H1 (cell line): ENCODE data around the gene CLTCL1. TPM values are rescaled to one million over a fixed set of nuclear protein-coding genes. Genes with fewer than 3 reads are reported as not detected.

ENCODE experiments used
- CTCF ChIA-PET: fragments of 300-600 bp; sonication (Branson Sonifier 250); formaldehyde crosslinking; loops from one replicate; lab custom pipeline; 2021; ENCODE audit not compliant: partially characterized antibody; lab: Charles Lee
- POLR2A ChIA-PET: fragments of 300-600 bp; sonication (Branson Sonifier 250); formaldehyde crosslinking; loops from one replicate; lab custom pipeline; 2021; ENCODE audit warnings: inconsistent platforms; ENCODE audit not compliant: partially characterized antibody; lab: Charles Lee
- DNase-seq, 2 experiments: peaks; one replicate each; pipeline versions ENCODE4 v3.0.0 to v3.0.0-alpha.2; 2010 to 2022; ENCODE audit warnings: low spot score in 2 of 2, low read depth in 1 of 2, mixed read lengths in 1 of 2
- FAIRE-seq: peaks from 2 replicates; lab custom pipeline; 2011; peaks lifted over from hg19 to GRCh38; lab: Jason Lieb, UNC
- H2AFZ ChIP-seq: 2 replicates; pipeline ENCODE4 v1.8.1; 2012; ENCODE audit warnings: low read length, inconsistent platforms
- H2AK5ac ChIP-seq: 2 replicates; pipeline ENCODE4 v1.6.1; 2013; ENCODE audit warnings: low read depth, low read length
- H2BK120ac ChIP-seq: replicated peaks from 2 replicates; pipeline ENCODE3; 2013; ENCODE audit warnings: low read depth, low read length, inconsistent platforms
- H2BK12ac ChIP-seq: 2 replicates; pipeline ENCODE4 v1.6.1; 2013; ENCODE audit warnings: low read depth, low read length
- H2BK15ac ChIP-seq: 2 replicates; pipeline ENCODE4 v1.6.1; 2013; ENCODE audit warnings: low read length
- H2BK20ac ChIP-seq: 2 replicates; pipeline ENCODE4 v1.6.1; 2013; ENCODE audit warnings: low read length
- H2BK5ac ChIP-seq: 2 replicates; pipeline ENCODE4 v1.6.1; 2013; ENCODE audit warnings: low read depth, low read length
- H3K14ac ChIP-seq: 2 replicates; pipeline ENCODE4 v1.6.1; 2013; ENCODE audit warnings: inconsistent platforms; ENCODE audit not compliant: insufficient read length
- H3K18ac ChIP-seq: 2 replicates; pipeline ENCODE4 v1.6.1; 2013; ENCODE audit warnings: low read length; ENCODE audit errors: extremely low read depth
- H3K23ac ChIP-seq: 2 replicates; pipeline ENCODE4 v1.6.1; 2013; ENCODE audit warnings: inconsistent platforms; ENCODE audit not compliant: insufficient read length
- H3K23me2 ChIP-seq: 2 replicates; pipeline ENCODE4 v1.6.1; 2013; ENCODE audit warnings: low read depth, low read length
- H3K27ac ChIP-seq: 2 replicates; pipeline ENCODE4 v1.6.1; 2011; ENCODE audit warnings: low read depth, low read length, inconsistent platforms
- H3K27me3 ChIP-seq, 4 experiments: replicated peaks in 1 of 4; 1 replicate in 1 of 4; 2 replicates in 3 of 4; pipeline versions ENCODE4 v1.6.1 to v1.8.1; 2011 to 2013; ENCODE audit warnings: low read length in 3 of 4, mild to moderate bottlenecking in 3 of 4, inconsistent platforms in 2 of 4, mixed read lengths in 2 of 4, moderate library complexity in 1 of 4; ENCODE audit not compliant: control insufficient read depth in 3 of 4, insufficient read depth in 3 of 4; ENCODE audit errors: extremely low read depth in 1 of 4
- H3K36me3 ChIP-seq, 4 experiments: 2 replicates each; pipeline versions ENCODE4 v1.6.1 to v1.8.1; 2011 to 2013; ENCODE audit warnings: mild to moderate bottlenecking in 4 of 4, low read length in 3 of 4, moderate library complexity in 2 of 4, control low read depth in 1 of 4, inconsistent platforms in 1 of 4; ENCODE audit not compliant: insufficient read depth in 4 of 4, control insufficient read depth in 2 of 4
- H3K4ac ChIP-seq: replicated peaks from 2 replicates; pipeline ENCODE3; 2013; ENCODE audit warnings: low read length, low read depth, mixed read lengths, inconsistent platforms; ENCODE audit not compliant: insufficient read length
- H3K4me1 ChIP-seq, 4 experiments: replicated peaks in 1 of 4; 1 replicate in 1 of 4; 2 replicates in 3 of 4; pipeline versions ENCODE4 v1.6.1 to v1.8.1; 2011 to 2013; ENCODE audit warnings: low read length in 3 of 4, inconsistent platforms in 2 of 4, mixed read lengths in 1 of 4; ENCODE audit not compliant: insufficient read depth in 4 of 4, control insufficient read depth in 3 of 4
- H3K4me2 ChIP-seq, 2 experiments: 2 replicates each; pipeline versions ENCODE4 v1.6.1 to v1.8.1; 2011 to 2013; ENCODE audit warnings: low read depth in 2 of 2, low read length in 2 of 2, control low read depth in 1 of 2, inconsistent platforms in 1 of 2, mild to moderate bottlenecking in 1 of 2; ENCODE audit not compliant: insufficient read depth in 1 of 2
- H3K4me3 ChIP-seq, 4 experiments: fragments of 200-600, 300-600 bp in 1 of 4; sonication (generic), shearing (Covaris generic), sonication (Bioruptor Twin) in 1 of 4; 2 replicates each; pipeline versions ENCODE4 v1.5.1 to v1.8.1; 2011 to 2016; ENCODE audit warnings: low read length in 4 of 4, low read depth in 3 of 4, control low read depth in 2 of 4, inconsistent platforms in 2 of 4, mild to moderate bottlenecking in 2 of 4, mixed read lengths in 1 of 4, moderate library complexity in 1 of 4; ENCODE audit not compliant: insufficient read depth in 2 of 4; ENCODE audit errors: extremely low read depth in 1 of 4
- H3K56ac ChIP-seq: replicated peaks from 2 replicates; pipeline ENCODE3; 2013; ENCODE audit warnings: low read depth, mild to moderate bottlenecking, mixed read lengths, low read length, inconsistent platforms; ENCODE audit not compliant: insufficient read length
- H3K79me1 ChIP-seq: 2 replicates; pipeline ENCODE4 v1.6.1; 2013; ENCODE audit warnings: low read depth, low read length, control low read depth
- H3K79me2 ChIP-seq, 2 experiments: 2 replicates each; pipeline versions ENCODE4 v1.6.1 to v1.8.1; 2012 to 2013; ENCODE audit warnings: low read length in 2 of 2, mild to moderate bottlenecking in 2 of 2, inconsistent platforms in 1 of 2; ENCODE audit not compliant: insufficient read depth in 2 of 2, control insufficient read depth in 1 of 2
- H3K9ac ChIP-seq, 4 experiments: replicated peaks in 1 of 4; 1 replicate in 1 of 4; 2 replicates in 3 of 4; pipeline versions ENCODE4 v1.6.1 to v1.8.1; 2011 to 2013; ENCODE audit warnings: low read depth in 3 of 4, low read length in 3 of 4, control low read depth in 2 of 4, mild to moderate bottlenecking in 2 of 4, moderate library complexity in 2 of 4, inconsistent platforms in 1 of 4; ENCODE audit errors: extremely low read depth in 1 of 4
- H3K9me3 ChIP-seq, 2 experiments: 2 replicates each; pipeline versions ENCODE4 v1.6.1 to v1.8.1; 2012 to 2013; ENCODE audit warnings: mild to moderate bottlenecking in 2 of 2, moderate library complexity in 2 of 2, control low read depth in 1 of 2, inconsistent platforms in 1 of 2, low read depth in 1 of 2, low read length in 1 of 2, mixed read lengths in 1 of 2; ENCODE audit not compliant: insufficient read depth in 2 of 2
- H4K20me1 ChIP-seq, 2 experiments: replicated peaks in 1 of 2; 2 replicates each; pipeline versions ENCODE3 to v1.8.1; 2011 to 2013; ENCODE audit warnings: inconsistent platforms in 2 of 2, low read length in 2 of 2, mild to moderate bottlenecking in 1 of 2; ENCODE audit not compliant: insufficient read depth in 2 of 2, control insufficient read depth in 1 of 2
- H4K5ac ChIP-seq: 2 replicates; pipeline ENCODE4 v1.6.1; 2013; ENCODE audit warnings: low read length, low read depth, mixed read lengths, inconsistent platforms; ENCODE audit not compliant: insufficient read length
- H4K8ac ChIP-seq: 2 replicates; pipeline ENCODE4 v1.8.0; 2013; ENCODE audit warnings: mild to moderate bottlenecking, moderate library complexity, low read length, inconsistent platforms; ENCODE audit not compliant: insufficient read depth; ENCODE audit errors: extremely low read depth
- H4K91ac ChIP-seq: replicated peaks from 2 replicates; pipeline ENCODE3; 2013; ENCODE audit warnings: low read length, mixed read lengths, inconsistent platforms; ENCODE audit not compliant: insufficient read length
- CBX8 ChIP-seq: fragments of 300-800, 300-1000 bp; sonication (generic); IDR thresholded peaks from 2 replicates; pipeline ENCODE4 v1.7.1; 2016; ENCODE audit warnings: low read depth, low read length, borderline replicate concordance
- CHD2 ChIP-seq: IDR thresholded peaks from 2 replicates; pipeline ENCODE4 v1.6.1; 2012; ENCODE audit warnings: low read length, improper control_type of control experiment
- CTBP2 ChIP-seq: IDR thresholded peaks from 2 replicates; pipeline ENCODE4 v1.7.0; 2011; ENCODE audit warnings: borderline replicate concordance, mild to moderate bottlenecking, moderate library complexity, mixed read lengths, low read length; ENCODE audit not compliant: insufficient read depth, insufficient read length
- FOSL1 ChIP-seq: IDR thresholded peaks from 2 replicates; pipeline ENCODE4 v1.6.1; 2011; ENCODE audit warnings: mild to moderate bottlenecking, low read depth, low read length, moderate library complexity; ENCODE audit not compliant: insufficient read depth
- MAX ChIP-seq: IDR thresholded peaks from 2 replicates; pipeline ENCODE4 v1.6.1; 2012; ENCODE audit warnings: inconsistent platforms
- NRF1 ChIP-seq: IDR thresholded peaks from 2 replicates; pipeline ENCODE4 v1.6.1; 2011; ENCODE audit warnings: mild to moderate bottlenecking, low read depth, low read length, improper control_type of control experiment
- RXRA ChIP-seq: IDR thresholded peaks from 2 replicates; pipeline ENCODE4 v1.6.1; 2011; ENCODE audit warnings: low read depth, mild to moderate bottlenecking, low read length, moderate library complexity; ENCODE audit not compliant: insufficient read depth
- SP1 ChIP-seq: IDR thresholded peaks from 2 replicates; pipeline ENCODE4 v1.6.1; 2011; ENCODE audit warnings: low read depth, low read length
- WGBS, 2 experiments: shearing (Covaris generic) in 1 of 2; methylation state at CpG; one replicate each; pipeline versions ENCODE4 v1.1.6 to v1.1.7; 2013 to 2015; ENCODE audit warnings: low lambda C conversion rate in 2 of 2, mixed read lengths in 2 of 2, inconsistent platforms in 1 of 2, low coverage in 1 of 2, missing lambda C conversion rate in 1 of 2; ENCODE audit not compliant: insufficient replicate concordance in 2 of 2, insufficient coverage in 1 of 2, insufficient read length in 1 of 2; ENCODE audit errors: extremely low coverage in 1 of 2, missing lambda C conversion rate in 1 of 2; 5-methylcytosine and 5-hydroxymethylcytosine counted together
- polyA plus RNA-seq, 7 experiments: library from polyadenylated mRNA; depleted of rRNA in 3 of 7; stranded (reverse) in 5 of 7; unstranded in 2 of 7; fragments of >200 nt in 5 of 7; fragments of 200-250 nt in 2 of 7; gene quantifications; 1 replicate in 5 of 7; 2 replicates in 1 of 7; 4 replicates in 1 of 7; pipeline versions ENCODE4 v1.2.1 to v1.2.3, GENCODE V29; 2011 to 2013; ENCODE audit warnings: missing spikeins in 2 of 7, mixed read lengths in 2 of 7
- total RNA-seq: library from RNA; stranded (reverse); fragmentation: NEBNext Ultra II Directional; extraction: Animal tissue kit (Norgen Biotek cat#: 25700); gene quantifications from 2 replicates; pipeline ENCODE4 v1.2.1, GENCODE V29; 2021

Gene CLTCL1
- total and polyA plus RNA-seq, 2 of the 8 experiments (the other 6 are each of a cell fraction or from before 2014, with no cell fraction given), result 12.4 to 17.0 TPM

GRCh38 chr22:19180234-19180633 is 111.3 kb downstream of the CLTCL1 start:
- Histone ChIP-seq H3K27ac (no peak overlapping the region), H3K4me1 (peaks cover 0 to 22% (median 13%) of the 10 kb centered on the region in 4 experiments; a peak in 6 of 7 replicates), H2BK15ac (no peak overlapping the region), H3K4me3 (no peak overlapping the region), H3K27me3 (no peaks in the 10 kb centered on the region), H4K8ac (no peak overlapping the region), H3K23ac (no peak overlapping the region), H4K91ac (no peak overlapping the region), H3K14ac (no peak overlapping the region), H3K79me1 (0 out of 2 replicates have a peak, but pooled peaks cover 3% of the 10 kb centered on the region), H4K20me1 (peaks cover 2 to 13% of the 10 kb centered on the region in 2 experiments), H3K4ac (no peak overlapping the region), H3K9me3 (no peaks in the 10 kb centered on the region), H2BK12ac (no peak overlapping the region), H3K36me3 (peaks cover 0 to 9% (median 0%) of the 10 kb centered on the region in 4 experiments; a peak in 1 of 8 replicates), H3K4me2 (no peak overlapping the region; a peak in 1 of 4 replicates), H3K18ac (no peak overlapping the region), H3K9ac (no peak overlapping the region), H3K79me2 (peaks cover 0 to 5% of the 10 kb centered on the region in 2 experiments; a peak in 1 of 4 replicates), H3K56ac (no peak overlapping the region), H2BK5ac (no peak overlapping the region; the same call in 1 of the 2 replicates), H4K5ac (no peak overlapping the region), H2BK120ac (no peak overlapping the region), H2AK5ac (no peak overlapping the region), H2AFZ (no peak overlapping the region), H3K23me2 (peaks cover 7% of the 10 kb centered on the region; the same call in 1 of the 2 replicates), H2BK20ac (no peak overlapping the region)
- 93% methylated on average over 8 of the region's 9 CpGs; no CpG with 5 or more reads in 1 of the 2 experiments for WGBS, 2 experiments
- CTCF ChIA-PET, result interaction anchor here (0.8 to 3.3 kb wide), 19 partner anchors 11 to 294 kb away, joined by 3 to 13 read pairs (median 4); partner anchors contain the start of gene CLTCL1
- POLR2A ChIA-PET, result interaction anchor here (1.4 to 3.1 kb wide), 4 partner anchors 11 to 156 kb away, joined by 3 to 11 read pairs (median 6); partner anchors contain the start of gene CLTCL1
- no peak for FAIRE-seq
- no peak for DNase-seq
- TF ChIP-seq FOSL1 (no peak), NRF1 (no peak), MAX (no peak), CBX8 (no peak), RXRA (no peak), SP1 (no peak), CTBP2 (no peak), CHD2 (no peak)
